GM18505 (cell line): ENCODE data around the gene CDK16.
"Not testable (repeated sequence)": the region's sequence is repeated elsewhere in the genome, so short reads cannot be mapped to it uniquely, and the experiment has no call there.

Experiments used
- ATAC-seq: cut with Tn5 transposase; IDR thresholded peaks from one replicate; pipeline ENCODE4 v1.9.1; 2021; ENCODE audit not compliant: unreplicated experiment
- POLR2A ChIP-seq: IDR thresholded peaks from 4 replicates; pipeline ENCODE4 v1.6.1; 2011; ENCODE audit warnings: borderline replicate concordance; ENCODE audit not compliant: insufficient read depth, insufficient read length; ENCODE audit errors: extremely low read depth

The CDK16 gene

DNA sequence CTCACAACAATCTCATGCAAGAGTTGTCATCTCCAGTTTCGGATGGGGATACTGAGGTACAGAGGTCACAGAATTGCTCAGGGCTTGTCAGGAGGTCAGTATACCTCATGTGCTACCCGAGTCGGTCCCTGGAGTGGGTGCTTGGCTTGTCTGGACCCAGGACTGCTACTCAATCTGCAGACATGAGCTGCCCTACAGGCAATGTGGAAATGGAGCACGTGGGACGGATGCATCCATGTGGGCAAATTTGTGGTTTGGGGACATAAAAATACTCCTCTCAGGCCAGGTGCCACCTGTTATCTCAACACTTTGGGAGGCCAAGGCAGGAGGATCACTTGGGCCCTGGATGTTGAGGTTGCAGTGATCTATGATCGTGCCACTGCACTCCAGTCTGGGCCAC lies 30.1 kb downstream of the CDK16 start:
- TF ChIP-seq POLR2A: no peak
- ATAC-seq: no peak

DNA sequence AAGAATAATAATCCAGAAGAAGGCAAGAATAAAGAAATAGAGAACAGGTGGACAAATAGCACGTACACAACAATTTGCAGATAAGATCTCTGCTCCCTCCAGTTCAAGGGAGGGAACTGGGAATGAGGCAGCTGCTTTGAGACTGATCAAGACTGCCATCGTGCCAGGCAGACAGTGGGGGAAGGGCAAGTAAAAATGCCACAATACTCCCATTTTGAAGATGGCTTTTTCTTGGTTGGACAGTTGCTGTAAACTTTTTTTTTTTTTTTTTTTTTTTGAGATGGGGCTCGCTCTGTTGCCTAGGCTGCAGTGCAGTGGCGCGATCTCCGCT lies 31.5 kb downstream of the CDK16 start:
- ATAC-seq: no peak
- no peak for TF ChIP-seq POLR2A

DNA sequence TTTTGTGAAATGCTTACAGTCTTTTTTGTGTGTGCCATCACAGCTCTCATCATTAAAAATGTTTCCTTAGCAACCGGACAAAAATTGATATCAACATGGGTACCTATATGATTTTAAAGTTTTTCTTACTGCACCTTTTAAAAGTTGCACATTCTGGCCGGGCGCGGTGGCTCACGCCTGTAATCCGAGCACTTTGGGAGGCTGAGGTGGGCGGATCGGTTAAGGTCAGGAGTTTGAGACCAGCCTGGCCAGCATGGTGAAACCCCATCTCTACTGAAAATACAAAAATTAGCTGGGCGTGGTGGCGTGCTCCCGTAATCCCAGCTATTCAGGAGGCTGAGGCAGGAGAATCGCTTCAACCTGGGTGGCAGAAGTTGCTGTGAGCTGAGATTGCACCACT lies 39.1 kb downstream of the CDK16 start:
- ATAC-seq: not testable (repeated sequence)

DNA sequence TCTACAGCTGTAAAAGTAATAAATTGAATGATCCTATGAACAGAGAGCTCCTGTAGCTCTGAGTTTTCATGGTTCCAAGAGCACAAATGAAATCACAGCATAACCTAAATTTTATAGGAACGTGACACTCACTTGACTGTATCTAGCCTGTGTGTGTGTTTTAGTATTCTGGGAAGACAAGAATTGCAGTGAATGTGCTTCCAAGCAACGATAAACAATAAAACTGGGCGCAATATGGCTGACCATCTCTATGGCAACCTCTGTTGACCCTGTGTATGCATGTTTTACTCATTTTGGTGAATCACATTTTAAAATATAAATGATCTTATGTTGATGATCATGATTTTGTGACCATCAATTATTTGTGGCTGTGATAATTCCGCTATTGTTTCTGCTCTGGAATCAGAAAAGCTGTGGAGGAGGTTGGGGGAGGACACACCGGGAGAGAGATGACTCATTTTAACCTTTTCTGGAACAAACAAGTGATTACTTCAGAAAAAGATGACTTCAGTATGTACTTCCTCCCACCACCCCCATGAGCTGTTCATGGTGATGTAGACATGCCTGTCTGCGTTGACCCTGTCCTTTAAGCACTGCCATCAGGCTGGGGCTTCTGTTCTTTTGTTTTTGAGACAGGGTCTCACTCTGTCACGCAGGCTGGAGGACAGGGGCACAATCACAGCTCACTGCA lies 46.1 kb downstream of the CDK16 start:
- ATAC-seq: no peak
- no peak for TF ChIP-seq POLR2A

DNA sequence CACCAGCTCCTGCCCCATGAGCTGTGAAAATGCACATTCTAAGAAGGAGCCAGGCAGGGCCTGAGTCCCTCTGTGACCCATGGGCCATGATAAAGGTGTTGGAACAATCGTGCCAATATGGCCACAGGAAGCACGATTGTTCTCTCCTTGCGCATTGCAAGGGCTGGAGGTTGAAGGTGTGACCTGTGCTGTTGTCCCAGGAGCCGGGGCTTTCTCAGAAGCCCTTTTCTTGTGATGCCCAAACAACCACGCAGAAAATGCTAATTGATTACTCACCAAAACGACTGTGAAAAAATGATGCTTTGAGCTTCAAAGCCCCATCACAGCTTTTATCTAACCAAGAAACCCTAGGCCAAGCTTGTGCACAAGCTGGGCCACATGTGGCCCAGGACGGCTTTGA lies 48.2 kb downstream of the CDK16 start:
- no peak for TF ChIP-seq POLR2A
- ATAC-seq: no peak

DNA sequence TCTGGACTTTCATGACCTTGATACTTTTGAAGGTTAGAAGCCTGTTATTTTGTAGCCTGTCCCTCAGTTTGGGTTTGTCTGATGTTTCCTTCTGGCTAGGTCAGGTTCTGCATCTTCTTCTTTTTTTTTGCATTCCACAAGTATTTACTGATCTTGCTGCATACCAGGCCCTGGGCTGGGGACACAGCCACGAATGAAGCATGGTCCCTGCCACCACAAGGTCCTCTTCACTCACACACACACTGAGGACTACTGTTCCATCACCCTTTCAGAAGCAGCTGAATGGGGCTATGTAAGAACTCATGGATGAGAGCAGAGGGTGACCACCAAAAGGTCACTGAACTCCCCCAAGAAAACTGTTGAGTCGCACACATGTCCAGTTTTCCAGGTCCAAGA lies 53.5 kb downstream of the CDK16 start:
- ATAC-seq: no peak
- no peak for TF ChIP-seq POLR2A

DNA sequence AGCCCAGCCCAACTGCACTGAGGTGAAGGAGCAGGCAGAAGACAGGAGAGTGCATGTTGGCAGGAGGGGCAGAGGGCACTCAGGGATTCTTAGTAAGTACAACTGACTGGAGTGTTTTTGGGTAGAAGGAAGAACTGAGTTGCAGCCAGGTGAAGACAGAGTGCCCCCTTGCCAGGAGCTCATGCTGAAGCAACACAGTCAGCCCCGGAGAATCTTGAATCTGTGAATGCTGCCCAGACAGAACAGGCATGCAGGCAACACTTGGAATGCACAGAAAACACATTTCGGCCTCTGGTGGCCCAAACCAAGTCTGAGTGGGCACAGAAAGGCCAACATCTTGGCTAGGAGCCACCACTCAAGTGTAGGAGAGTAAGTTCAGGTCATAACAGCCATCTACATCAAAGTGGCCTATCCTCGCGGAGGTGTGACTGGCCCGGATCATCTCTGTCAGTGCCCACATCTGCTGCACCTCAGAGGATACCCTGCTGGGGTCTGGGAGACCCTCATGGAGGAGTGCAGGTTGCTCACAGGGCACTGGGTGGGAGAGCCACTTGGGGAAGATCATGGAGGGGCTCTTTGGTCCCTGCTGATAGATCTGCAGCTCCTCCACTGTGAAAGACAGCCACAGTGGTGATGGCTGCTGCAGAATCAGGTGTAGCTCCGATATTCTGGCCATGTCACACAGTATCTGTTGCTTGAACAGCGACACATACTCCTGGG lies 54.7 kb downstream of the CDK16 start:
- no peak for TF ChIP-seq POLR2A
- ATAC-seq: no peak

DNA sequence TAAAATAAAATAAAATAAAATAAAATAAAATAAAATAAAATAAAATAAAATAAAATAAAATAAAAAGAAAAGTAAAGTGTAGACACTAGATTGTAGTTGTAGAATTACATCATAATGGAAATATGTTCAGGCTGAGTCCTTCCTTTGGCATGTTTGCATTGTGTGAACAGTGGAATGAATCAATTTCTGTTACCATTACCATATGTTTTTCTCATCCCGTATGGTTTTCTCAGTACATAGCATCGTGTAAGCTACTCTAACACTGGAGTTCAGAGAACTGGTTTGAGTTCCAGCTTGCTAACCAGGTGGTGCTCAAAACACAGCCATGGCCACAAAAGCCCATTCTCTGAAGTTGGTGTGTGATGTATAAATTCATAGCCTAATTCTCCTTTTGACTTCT lies 60.2 kb downstream of the CDK16 start:
- ATAC-seq: no peak
- TF ChIP-seq POLR2A: no peak
